Measurements from ENCODE around the gene CTNNBL1. TPM values are rescaled to one million over a fixed set of nuclear protein-coding genes. Genes with fewer than 3 reads are reported as not detected.

CTNNBL1 gene
- total and polyA plus RNA-seq, 2 experiments from 2014 or later, result 36.3 to 68.7 TPM

- H4K20me1 ChIP-seq (replicated peaks; ENCODE audit: insufficient read depth), result no peaks in the 10 kb centered on the region; the same call in 1 of the 2 replicates
- H3K27me3 ChIP-seq (ENCODE audit: insufficient read depth), result peaks cover 14% of the 10 kb centered on the region
- H3K27ac ChIP-seq (ENCODE audit: low read depth), result no peak overlapping the region
- no peak overlapping the region for H2AFZ ChIP-seq
- no peaks in the 10 kb centered on the region; the same call in 2 of the 3 replicates for H3K9me3 Mint-ChIP-seq
- H3K4me3 ChIP-seq, result peak overlapping the region; percentile 66
- ATAC-seq (peak; percentile 62), DNase-seq (ENCODE audit: low spot score) (peak; percentile 82)
- TF ChIP-seq REST (IDR thresholded peaks at IDR 0.05; ENCODE audit: unreplicated experiment), result peak; percentile 61
- peak; percentile 69 to 89 for TF ChIP-seq CTCF (conservative IDR thresholded peaks at IDR 0.05; ENCODE audit: low read depth in 2 of 2)
- no peak for TF ChIP-seq POLR2AphosphoS5 (IDR thresholded peaks at IDR 0.05; ENCODE audit: low read depth)
- no peak for TF ChIP-seq NANOG (IDR thresholded peaks at IDR 0.05; ENCODE audit: borderline replicate concordance)
- no peak for TF ChIP-seq EZH2phosphoT487 (IDR thresholded peaks at IDR 0.05; ENCODE audit: unreplicated experiment)
- no peak for TF ChIP-seq ZNF114 (CRISPR knock-in tag; IDR thresholded peaks at IDR 0.05)
- no peak for TF ChIP-seq STAT1 (IDR thresholded peaks at IDR 0.05; ENCODE audit: unreplicated experiment)
- no peak for TF ChIP-seq ZNF462 (CRISPR knock-in tag; IDR thresholded peaks at IDR 0.05)
- H3K4me1 Mint-ChIP-seq, result peaks cover 41% of the 10 kb centered on the region
- H3K36me3 Mint-ChIP-seq (ENCODE audit: low read depth), result no peaks in the 10 kb centered on the region
- H3K4me1 ChIP-seq (ENCODE audit: insufficient read depth), result peaks cover 3% of the 10 kb centered on the region; the same call in 1 of the 2 replicates
- H3F3A ChIP-seq (replicated peaks; ENCODE audit: low read depth), result no peaks in the 10 kb centered on the region
- no peaks in the 10 kb centered on the region for H3K36me3 ChIP-seq (ENCODE audit: insufficient read depth)
- peak overlapping the region; percentile 80 for H3K4me2 ChIP-seq
- H3K79me2 ChIP-seq (replicated peaks; ENCODE audit: insufficient read depth), result no peaks in the 10 kb centered on the region
- H3K4me3 Mint-ChIP-seq, result peak overlapping the region; percentile 76
- H3K27me3 Mint-ChIP-seq (ENCODE audit: insufficient read depth, low read depth, poor library complexity), result peaks cover 27% of the 10 kb centered on the region
- no peaks in the 10 kb centered on the region for H3K9me2 ChIP-seq (ENCODE audit: insufficient read depth)
- H3K27ac Mint-ChIP-seq, result no peak overlapping the region
Measured at GRCh38 chr20:37901654-37902503, 208.0 kb downstream of the CTNNBL1 start.

Measured in GM23338 (cell line).